Measurements from ENCODE around the gene NEURL1B.
"Not testable (repeated sequence)": the region's sequence is repeated elsewhere in the genome, so short reads cannot be mapped to it uniquely, and the experiment has no call there.

Gene NEURL1B

GRCh38 chr5:172634106-172634899 is 6.8 kb upstream of the NEURL1B start:
- DNase-seq (ENCODE audit: low read depth) = no peak

- DNase-seq (ENCODE audit: low read depth) = no peak
These were observed 6.0 kb upstream of the NEURL1B start for GRCh38 chr5:172635038-172635437.

GRCh38 chr5:172636279-172637050 is 4.6 kb upstream of the NEURL1B start:
- DNase-seq (ENCODE audit: low read depth) = no peak

DNA sequence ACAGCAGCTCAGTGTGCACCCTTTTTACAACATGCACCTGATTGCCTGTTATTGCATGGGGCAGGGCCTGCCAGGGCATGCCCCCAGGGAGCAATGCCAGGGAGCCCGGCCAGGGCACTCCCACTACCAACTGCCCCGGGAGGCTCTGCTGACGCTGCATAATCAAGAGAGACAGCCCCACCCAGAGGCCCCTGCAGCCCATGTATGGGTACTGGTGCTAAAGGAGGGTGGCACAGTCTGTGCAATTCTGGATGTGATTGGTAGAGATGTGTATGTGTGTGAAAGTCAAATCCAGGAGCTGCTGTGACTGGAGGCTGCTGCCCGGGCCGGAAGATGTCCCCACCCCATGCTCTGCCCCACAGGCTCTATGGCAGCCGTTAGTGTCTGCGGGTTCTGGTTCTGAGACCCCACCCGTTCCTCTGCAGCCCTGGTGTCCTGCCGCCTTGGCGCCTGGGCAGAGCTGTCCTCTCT is 3.9 kb upstream of the NEURL1B start:
- no peak for DNase-seq (ENCODE audit: low read depth)

DNA sequence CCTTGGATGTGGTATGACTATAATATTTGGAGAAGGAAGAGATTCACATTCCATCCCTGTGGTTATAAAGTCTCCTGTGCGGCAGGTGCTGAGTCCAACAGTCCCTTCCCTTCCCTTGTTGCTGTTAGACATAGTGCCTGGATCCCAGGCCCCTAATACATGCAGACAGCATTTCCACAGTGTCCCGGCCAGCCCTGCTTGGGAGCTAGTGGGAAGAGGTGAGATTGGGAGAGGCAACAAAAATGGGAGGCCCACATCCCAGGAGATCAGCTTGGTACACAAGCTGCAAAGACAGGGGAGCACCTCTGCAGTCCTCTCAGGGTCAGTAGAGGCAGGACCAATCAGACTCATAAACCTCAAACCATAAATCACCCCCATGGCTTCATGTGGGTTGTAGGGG is 3.3 kb upstream of the NEURL1B start:
- no peak for DNase-seq (ENCODE audit: low read depth)

- no peak for DNase-seq (ENCODE audit: low read depth)
These were observed 2.8 kb upstream of the NEURL1B start for GRCh38 chr5:172638209-172638768.

GRCh38 chr5:172640139-172640538 is 924 bp upstream of the NEURL1B start:
- no peak for DNase-seq (ENCODE audit: low read depth)

DNA sequence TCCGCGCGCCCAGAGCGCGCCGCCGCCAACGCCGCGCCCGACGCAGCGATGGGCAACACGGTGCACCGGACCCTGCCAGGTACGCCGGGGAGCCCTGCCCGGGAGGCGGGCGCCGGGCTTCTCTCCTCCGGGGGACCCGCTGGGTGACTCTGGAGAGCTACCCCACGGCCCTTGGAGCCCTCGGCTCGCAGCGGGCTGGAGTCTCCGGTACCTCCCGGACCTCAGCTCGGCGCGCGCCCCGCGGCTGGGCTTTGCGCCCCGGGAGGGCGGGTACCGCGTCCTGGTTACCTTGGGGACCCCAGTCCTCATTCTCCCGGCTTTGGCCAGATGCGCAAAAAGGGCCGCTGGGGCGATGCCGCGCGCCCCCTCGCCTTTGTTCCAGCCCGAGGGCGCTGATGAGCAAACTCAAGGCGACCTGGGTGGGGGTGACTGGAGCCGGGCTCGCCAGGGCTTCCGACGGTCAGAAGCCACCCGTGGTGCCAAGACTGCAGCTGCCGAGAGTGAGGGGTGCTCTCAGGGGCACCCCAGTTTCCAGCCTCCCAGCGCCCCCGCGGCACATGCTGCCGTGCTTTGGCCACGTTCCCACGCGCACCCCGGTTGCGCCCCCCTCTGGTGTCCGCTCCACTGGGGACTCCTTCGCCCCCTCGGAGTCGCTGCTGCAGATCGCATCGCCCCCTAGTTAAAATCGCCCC is 442 bp downstream of the NEURL1B start:
- DNase-seq (ENCODE audit: low read depth) = no peak

DNA sequence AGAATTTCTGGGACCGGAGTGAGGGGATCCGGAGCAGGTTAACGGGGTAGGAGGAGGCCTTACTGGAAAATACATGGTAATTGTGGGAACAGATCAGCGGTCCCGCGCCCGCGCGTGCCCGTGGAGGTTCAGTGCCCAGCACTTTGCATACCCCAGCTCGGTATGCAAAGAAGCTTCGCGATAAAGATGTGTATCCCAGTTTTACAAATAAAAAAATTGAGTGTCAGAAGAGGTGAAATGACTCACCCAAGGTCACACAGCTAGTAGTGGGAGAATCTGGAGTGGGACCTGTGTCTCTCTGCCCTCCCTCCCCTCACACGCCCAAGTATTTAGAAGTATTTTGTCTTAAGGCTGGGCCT is 967 bp downstream of the NEURL1B start:
- DNase-seq (ENCODE audit: low read depth) = no peak

- DNase-seq (ENCODE audit: low read depth) = no peak
These were observed 1.4 kb downstream of the NEURL1B start for GRCh38 chr5:172642486-172642885.

DNA sequence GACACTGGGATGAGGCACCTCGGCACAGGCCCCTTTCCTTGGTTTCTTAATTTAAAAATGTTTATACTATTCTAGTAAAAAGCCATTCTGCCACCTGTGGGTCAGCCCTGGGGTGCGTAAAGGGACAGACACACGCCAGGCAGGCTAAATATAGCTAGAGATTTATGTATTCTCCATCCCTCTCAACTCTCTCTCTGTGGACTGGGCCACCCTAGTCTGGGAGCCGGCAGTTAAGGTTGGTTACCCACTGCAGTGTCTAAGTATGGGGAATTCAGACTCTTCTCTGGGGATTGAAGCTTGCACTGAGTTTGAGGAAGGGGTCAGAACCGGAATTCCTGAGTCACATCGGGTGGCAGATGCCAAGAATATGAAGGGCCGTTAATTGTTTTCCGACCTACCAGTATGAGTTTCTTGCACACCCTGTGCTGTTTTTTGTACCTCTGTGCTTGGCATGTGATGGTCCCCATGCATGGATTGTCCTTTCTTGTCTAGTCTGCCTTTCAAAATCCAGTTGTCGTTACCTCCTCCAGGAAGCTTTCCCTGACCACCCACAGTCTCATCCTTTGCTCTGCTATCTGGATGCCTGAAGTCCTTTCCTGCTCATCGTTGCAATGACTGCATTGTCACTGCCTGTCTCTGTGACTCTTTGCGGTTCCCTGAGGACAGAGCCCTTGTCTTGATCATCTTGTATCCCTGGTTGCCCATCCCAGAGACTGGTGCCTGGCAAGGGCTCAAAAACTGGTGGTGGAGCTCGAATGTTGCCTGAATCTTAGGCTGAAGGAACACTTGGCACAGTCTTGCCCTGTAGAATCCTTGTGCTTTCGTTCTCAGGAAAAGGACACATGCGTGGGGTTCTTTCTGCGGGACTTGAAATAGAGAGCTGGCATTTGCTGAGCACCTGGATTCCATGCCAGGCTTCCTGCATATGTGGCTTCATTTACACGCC is 2.1 kb downstream of the NEURL1B start:
- DNase-seq (ENCODE audit: low read depth) = no peak

DNA sequence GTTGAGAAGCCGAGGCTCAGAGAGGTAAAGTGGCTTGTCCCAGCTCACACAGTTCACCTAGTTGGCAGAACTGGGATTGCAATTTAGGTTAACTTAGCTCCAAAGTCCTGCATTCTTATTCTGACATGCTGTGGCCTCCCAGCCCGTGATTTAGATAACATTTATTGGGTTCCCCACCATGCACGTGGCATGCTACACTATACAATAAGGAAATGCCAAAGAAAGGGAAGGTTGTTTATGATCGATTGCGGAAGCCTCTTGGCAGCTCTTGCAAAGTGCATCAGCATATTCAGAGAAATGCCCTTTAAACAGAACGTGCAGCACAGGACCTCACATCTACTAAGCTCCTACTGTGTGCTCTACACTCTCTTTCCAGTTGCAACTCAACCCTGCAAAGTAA is 3.2 kb downstream of the NEURL1B start:
- DNase-seq (ENCODE audit: low read depth) = no peak

GRCh38 chr5:172644711-172645110 is 3.6 kb downstream of the NEURL1B start:
- no peak for DNase-seq (ENCODE audit: low read depth)

DNA sequence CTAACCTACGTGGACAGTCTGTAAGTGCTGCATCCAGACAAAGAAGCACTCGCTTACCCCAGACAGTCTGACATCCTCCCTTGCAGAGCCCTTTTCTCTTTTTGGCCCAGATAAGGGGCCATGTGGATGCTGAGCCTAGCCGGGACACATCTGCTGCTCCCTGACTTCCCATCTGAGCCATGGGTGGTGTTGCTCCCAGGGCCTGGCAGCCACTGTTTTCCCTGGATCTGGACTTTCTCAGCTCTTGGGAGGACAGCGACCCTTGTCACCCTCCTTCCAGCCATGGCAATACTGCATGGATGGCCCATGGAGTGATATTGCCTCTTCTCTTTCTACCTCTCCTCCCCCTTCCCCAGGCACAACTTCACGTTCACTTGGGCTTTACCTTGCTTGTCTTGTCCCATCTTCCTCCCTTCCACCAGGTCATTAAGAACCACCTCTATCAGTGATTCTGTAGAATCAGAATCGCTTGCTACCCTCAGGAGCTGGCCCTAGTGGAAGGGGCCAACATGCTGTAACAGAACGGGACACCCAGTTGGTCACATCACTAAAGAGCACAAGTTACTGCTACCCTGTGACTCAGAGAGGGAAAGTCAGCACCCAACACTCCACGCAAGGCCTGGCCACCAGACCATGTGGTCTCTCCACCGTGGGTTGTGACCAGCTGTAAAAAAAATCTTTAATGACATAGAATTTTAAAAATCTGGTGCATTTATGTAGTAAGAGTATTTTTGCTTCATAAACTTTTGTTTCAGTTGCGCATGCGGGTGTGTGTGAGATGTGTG is 4.4 kb downstream of the NEURL1B start:
- DNase-seq (ENCODE audit: low read depth) = no peak

DNA sequence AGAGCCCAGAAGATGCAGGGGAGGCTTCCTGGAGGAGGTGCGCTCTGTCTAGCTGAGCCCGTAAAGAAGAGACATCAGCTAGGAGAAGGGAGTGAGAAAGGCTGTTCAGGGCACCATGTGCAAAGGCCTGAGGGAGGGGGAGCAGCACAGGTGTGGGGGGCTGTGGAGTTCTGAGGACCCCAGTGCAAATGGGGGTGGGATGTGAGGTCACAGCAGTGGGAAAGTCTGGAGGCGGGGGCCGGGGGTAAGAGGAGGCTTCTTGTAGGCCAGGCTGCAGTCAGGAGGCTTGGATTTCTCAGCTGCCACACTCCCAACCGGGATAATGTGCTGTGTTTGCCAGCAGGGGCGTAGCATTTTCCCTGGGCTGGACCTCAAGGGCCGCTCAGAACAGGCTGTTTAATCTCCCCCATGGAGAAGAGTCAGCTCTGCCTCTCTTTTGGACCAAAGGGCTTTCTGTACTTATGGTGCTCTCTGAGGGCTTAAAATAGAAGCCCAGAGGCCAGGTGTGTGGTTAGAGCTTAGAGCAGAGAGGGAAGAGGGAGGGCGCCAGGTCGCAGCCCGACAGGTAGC is 5.7 kb downstream of the NEURL1B start:
- no peak for DNase-seq (ENCODE audit: low read depth)

GRCh38 chr5:172647352-172648012 is 6.4 kb downstream of the NEURL1B start:
- no peak for DNase-seq (ENCODE audit: low read depth)

DNA sequence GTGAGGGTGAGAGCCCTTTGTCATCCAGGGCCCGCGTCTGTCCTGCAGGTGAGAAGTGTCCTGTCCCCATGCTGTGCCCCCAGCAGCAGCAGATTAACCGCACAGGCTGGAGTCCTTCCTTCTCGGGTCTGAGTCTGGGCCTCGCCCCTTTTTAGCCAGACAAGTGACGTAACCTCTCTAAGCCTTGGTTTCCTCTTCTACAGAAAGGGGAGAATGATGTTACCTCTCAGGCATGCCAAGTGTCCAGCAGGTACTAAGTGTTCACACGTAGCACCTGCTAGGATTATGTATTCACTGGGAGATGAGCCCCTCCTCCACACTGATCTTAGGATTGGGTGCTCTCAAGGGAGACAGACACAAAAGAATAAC is 6.9 kb downstream of the NEURL1B start:
- DNase-seq (ENCODE audit: low read depth) = no peak

DNA sequence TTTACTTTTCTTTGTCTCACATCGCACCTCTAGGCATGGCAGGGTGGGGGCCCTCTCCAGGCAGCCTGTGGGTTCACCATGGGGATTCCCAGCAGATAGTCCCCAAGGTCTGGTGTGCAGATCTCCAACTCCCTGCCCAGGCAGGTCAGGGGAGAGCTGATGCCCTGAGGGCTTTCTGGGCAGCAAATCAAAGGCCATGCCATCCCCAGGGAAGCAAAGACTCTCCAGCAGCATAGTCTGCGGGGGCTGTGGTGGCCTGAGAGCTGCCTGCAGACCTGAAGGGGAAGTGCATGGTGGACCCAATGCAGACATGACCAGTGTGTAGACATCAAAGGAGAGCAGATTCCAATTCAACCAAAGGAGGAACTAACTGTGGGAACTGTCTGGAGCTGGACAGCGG is 7.7 kb downstream of the NEURL1B start:
- DNase-seq (ENCODE audit: low read depth) = no peak

DNA sequence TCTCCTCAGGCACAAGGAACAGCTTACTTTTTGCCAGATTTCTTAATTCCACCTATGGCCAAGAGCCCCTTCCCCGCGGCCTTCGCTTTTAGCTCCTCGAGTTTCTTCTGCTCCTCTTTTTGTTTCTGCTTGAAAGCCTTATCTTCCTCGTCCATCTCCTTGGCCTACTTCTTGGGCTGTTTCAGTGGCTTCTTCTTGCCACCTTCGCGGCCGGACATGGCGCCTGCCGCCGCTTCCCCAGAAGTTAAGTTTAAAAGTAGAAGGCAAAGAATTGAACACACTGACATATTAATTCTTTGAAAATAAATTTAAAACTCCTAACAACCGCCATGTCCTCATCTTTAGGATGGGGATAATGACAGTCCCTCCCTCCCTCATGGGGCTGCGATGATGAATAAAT is 15.4 kb downstream of the NEURL1B start:
- not testable (repeated sequence) for DNase-seq (ENCODE audit: low read depth)

All from stimulated activated CD8-positive, alpha-beta memory T cell treated with anti-CD3 and anti-CD28 coated beads, Interleukin-4, amount 100 ng/mL, for 24 hours (primary cell).